Measurements from ENCODE around the gene DAPL1.
"Not testable (repeated sequence)": the region's sequence is repeated elsewhere in the genome, so short reads cannot be mapped to it uniquely, and the experiment has no call there.

Gene DAPL1

DNA sequence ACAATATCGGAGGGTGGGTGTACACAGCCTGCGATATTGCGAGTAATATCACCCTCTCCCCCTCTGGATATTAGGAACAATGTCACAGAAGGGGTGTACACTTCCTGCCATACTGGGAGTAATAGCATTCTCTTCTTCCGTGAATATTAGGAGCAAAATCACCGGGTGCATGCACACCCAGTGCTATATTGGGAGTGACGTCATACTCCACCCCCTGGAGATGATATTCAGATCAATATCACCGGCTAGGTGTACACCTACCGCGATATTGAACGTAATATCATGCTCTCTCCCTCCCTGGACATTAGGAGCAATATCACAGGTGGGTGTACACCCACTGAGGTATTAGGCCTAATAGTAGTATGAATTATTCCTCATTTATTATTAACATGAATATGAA, 70.4 kb downstream of the DAPL1 start:
- H3K27ac ChIP-seq, CTCF ChIA-PET: not testable (repeated sequence)

More for the DNA sequence above, 70.4 kb downstream of the DAPL1 start:
- DNase-seq (ENCODE audit: low spot score); POLR2A ChIA-PET (ENCODE audit: low non-redundant PET): not testable (repeated sequence)
